Right lobe of liver (tissue), 4 donors: Measurements from ENCODE around the gene PPP1R7.

ENCODE experiments used
- CTCF ChIP-seq, 4 donors: fragments of 200-600 bp in 3 of 4; fragments of 450-650 bp in 1 of 4; IDR thresholded peaks; one replicate each; pipeline versions ENCODE4 v1.5.1 to v1.8.0; 2016 to 2022; ENCODE audit warnings: antibody characterized with exemption in 4 of 4, mild to moderate bottlenecking in 2 of 4
- POLR2A ChIP-seq: fragments of 450-650 bp; IDR thresholded peaks from one replicate; pipeline ENCODE4 v1.6.1; 2017; ENCODE audit warnings: antibody characterized with exemption, mild to moderate bottlenecking
- donor health status: DM: no; HTN: no; CAD: no.
- donor health status: DM: no; HTN: no; CAD: no.
- donor health status: DM: no; HTN: yes; CAD: no.

- no peak for TF ChIP-seq CTCF (IDR thresholded peaks at IDR 0.05)
- TF ChIP-seq POLR2A = no peak
Observed at GRCh38 chr2:241157841-241158545, 7.7 kb downstream of the PPP1R7 start.
